GM19452 (cell line): ENCODE results near the gene JAG2.
A peak's percentile ranks its signal among the peaks of the same experiment; 100 is the strongest.

Source experiments
- ATAC-seq: cut with Tn5 transposase; IDR thresholded peaks from one replicate; pipeline ENCODE4 v1.9.1; 2021; ENCODE audit not compliant: unreplicated experiment

JAG2 gene

GRCh38 chr14:105093431-105094192 lies 75.0 kb downstream of the JAG2 start:
- ATAC-seq, result peak; percentile 59

GRCh38 chr14:105093038-105093430 lies 75.5 kb downstream of the JAG2 start:
- ATAC-seq, result peak; percentile 18

- no peak for ATAC-seq
These were observed 76.2 kb downstream of the JAG2 start for GRCh38 chr14:105092171-105093037.

- no peak for ATAC-seq
These were observed 76.9 kb downstream of the JAG2 start for GRCh38 chr14:105091517-105092170.

DNA sequence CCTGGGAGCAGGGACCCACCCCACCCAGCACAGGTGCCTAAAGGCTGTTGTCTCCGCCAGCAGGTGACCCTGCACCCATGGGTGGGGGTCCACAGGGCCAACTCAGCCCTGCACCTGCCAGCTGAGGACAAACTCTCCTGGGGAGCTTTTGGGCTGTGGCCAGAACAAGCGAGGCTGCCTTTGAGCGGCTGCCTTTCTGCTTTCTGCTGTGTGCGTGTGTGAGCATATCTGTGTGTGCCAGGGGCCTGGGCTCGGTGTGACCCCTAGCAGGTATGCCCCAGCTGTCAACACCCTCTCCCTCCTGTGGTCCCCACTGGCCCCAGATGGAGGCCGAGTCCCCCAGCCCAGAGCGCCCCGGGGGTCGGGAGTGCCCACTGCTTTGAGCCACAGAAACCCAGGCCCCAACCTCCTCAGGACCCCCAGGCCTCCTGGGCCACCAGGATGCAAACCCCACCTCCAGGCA lies 77.5 kb downstream of the JAG2 start:
- no peak for ATAC-seq
